Natural killer cell (primary cell): ENCODE measurements around the gene KTI12. TPM values are rescaled to one million over a fixed set of nuclear protein-coding genes. Genes with fewer than 3 reads are reported as not detected.

Experiments
- ATAC-seq, 3 donors: fragments of 150-1000 bp in 2 of 3; fragments of 200-7000 bp in 1 of 3; cut with Tn5 transposase; 1 replicate in 1 of 3; 2 replicates in 2 of 3; pipeline ENCODE4 v1.10.0; 2021; ENCODE audit warnings: mild to moderate bottlenecking in 2 of 3, moderate library complexity in 2 of 3
- DNase-seq, 2 donors: peaks; one replicate each; pipeline versions ENCODE4 v3.0.0 to v3.0.0-alpha.2; 2013 to 2021; ENCODE audit warnings: mixed read lengths in 1 of 2
- H3K27ac ChIP-seq: one replicate; pipeline ENCODE4 v1.5.1; 2013; ENCODE audit warnings: mild to moderate bottlenecking, low read length
- H3K27me3 ChIP-seq: one replicate; pipeline ENCODE4 v1.6.1; 2013; ENCODE audit warnings: low read length; ENCODE audit not compliant: control insufficient read depth, insufficient read depth
- H3K36me3 ChIP-seq: one replicate; pipeline ENCODE4 v1.6.1; 2013; ENCODE audit warnings: low read length; ENCODE audit not compliant: control insufficient read depth, insufficient read depth
- H3K4me1 ChIP-seq: one replicate; pipeline ENCODE4 v1.6.1; 2013; ENCODE audit warnings: low read length; ENCODE audit not compliant: control insufficient read depth, insufficient read depth
- H3K4me3 ChIP-seq: one replicate; pipeline ENCODE4 v1.5.1; 2013; ENCODE audit warnings: low read length
- H3K9me3 ChIP-seq: one replicate; pipeline ENCODE4 v1.6.1; 2013; ENCODE audit warnings: low read length; ENCODE audit not compliant: control insufficient read depth, insufficient read depth
- H3K27ac Mint-ChIP-seq, 2 donors: one replicate each; pipeline ENCODE4 v1.8.0; 2022; ENCODE audit warnings: mild to moderate bottlenecking in 2 of 2, mixed read lengths in 2 of 2, moderate library complexity in 1 of 2
- H3K27me3 Mint-ChIP-seq, 2 donors: one replicate each; pipeline ENCODE4 v1.8.0; 2022; ENCODE audit warnings: low read depth in 2 of 2, mixed read lengths in 2 of 2
- H3K36me3 Mint-ChIP-seq: one replicate; pipeline ENCODE4 v1.8.0; 2022; ENCODE audit warnings: mixed read lengths
- H3K4me1 Mint-ChIP-seq, 2 donors: one replicate each; pipeline ENCODE4 v1.8.0; 2022; ENCODE audit warnings: mixed read lengths in 2 of 2
- H3K4me3 Mint-ChIP-seq: one replicate; pipeline ENCODE4 v1.8.0; 2022; ENCODE audit warnings: mild to moderate bottlenecking, moderate library complexity, mixed read lengths
- H3K9me3 Mint-ChIP-seq, 2 donors: one replicate each; pipeline ENCODE4 v1.8.0; 2022; ENCODE audit warnings: mixed read lengths in 2 of 2
- CTCF ChIP-seq: fragments of 200-600 bp; IDR thresholded peaks from one replicate; pipeline ENCODE4 v1.8.0; 2022; ENCODE audit warnings: antibody characterized with exemption
- WGBS: methylation state at CpG from one replicate; pipeline ENCODE4 v1.1.7; 2013; ENCODE audit warnings: missing lambda C conversion rate; ENCODE audit not compliant: insufficient coverage; 5-methylcytosine and 5-hydroxymethylcytosine counted together
- intact Hi-C: fragments of 100-400 bp; cut with micrococcal nuclease; formaldehyde crosslinking; loops from one replicate; pipeline ENCODE4 v1.14.2; 2022
- total RNA-seq, 4 donors: library from RNA; stranded (reverse); fragments of 120-200 nt in 1 of 4; gene quantifications; one replicate each; pipeline versions ENCODE4 v1.2.3 to v1.2.4, GENCODE V29; 2013 to 2022

The KTI12 gene
- total RNA-seq, 3 donors from 2014 or later (not counting 1 experiment from before 2014, with no cell fraction given), result 12.6 to 13.8 (median 13.2) TPM

- peaks cover 41 to 48% of the 10 kb centered on the region in 2 donors for H3K4me1 Mint-ChIP-seq
- no peak for ATAC-seq
- H3K4me1 ChIP-seq, result peaks cover 9% of the 10 kb centered on the region
- DNase-seq, result no peak
- no peaks in the 10 kb centered on the region for H3K27me3 ChIP-seq
- no peaks in the 10 kb centered on the region for H3K9me3 ChIP-seq
- H3K4me3 Mint-ChIP-seq, result no peak overlapping the region
- intact Hi-C loops, result no loop called here
- H3K27ac Mint-ChIP-seq, result no peak overlapping the region
- peaks cover 24% of the 10 kb centered on the region for H3K36me3 ChIP-seq
- H3K4me3 ChIP-seq, result no peak overlapping the region
- H3K27me3 Mint-ChIP-seq, result no peaks in the 10 kb centered on the region
- TF ChIP-seq CTCF, result no peak
- H3K27ac ChIP-seq, result no peak overlapping the region
- H3K36me3 Mint-ChIP-seq, result no peaks in the 10 kb centered on the region
- no peaks in the 10 kb centered on the region for H3K9me3 Mint-ChIP-seq
Measured at GRCh38 chr1:52059321-52059720, 25.7 kb upstream of the KTI12 start.

GRCh38 chr1:52057876-52058415 lies 24.3 kb upstream of the KTI12 start:
- Mint-ChIP-seq H3K4me3 (peak overlapping the region; percentile 92), H3K4me1 (peaks cover 50% of the 10 kb centered on the region in 2 donors), H3K27me3 (no peaks in the 10 kb centered on the region), H3K27ac (peak overlapping the region; percentile 92 to 95), H3K9me3 (no peaks in the 10 kb centered on the region), H3K36me3 (no peaks in the 10 kb centered on the region)
- Histone ChIP-seq H3K9me3 (no peaks in the 10 kb centered on the region), H3K4me3 (no peak overlapping the region), H3K27me3 (no peaks in the 10 kb centered on the region), H3K27ac (no peak overlapping the region), H3K36me3 (peaks cover 18% of the 10 kb centered on the region), H3K4me1 (peaks cover 12% of the 10 kb centered on the region)
- ATAC-seq, result no peak
- intact Hi-C loops, result no loop called here
- DNase-seq, result no peak
- WGBS, result 60% methylated on average over 1 of the region's 1 CpG
- TF ChIP-seq CTCF, result no peak

GRCh38 chr1:52057255-52057654 lies 23.6 kb upstream of the KTI12 start:
- Mint-ChIP-seq H3K36me3 (no peaks in the 10 kb centered on the region), H3K27ac (peak overlapping the region; percentile 92 to 95)
- intact Hi-C loops, result no loop called here

More at GRCh38 chr1:52057255-52057654, 23.6 kb upstream of the KTI12 start:
- Histone ChIP-seq H3K4me3 (peak overlapping the region; percentile 93), H3K9me3 (no peaks in the 10 kb centered on the region), H3K27ac (peak overlapping the region; percentile 85), H3K4me1 (peaks cover 12% of the 10 kb centered on the region), H3K27me3 (no peaks in the 10 kb centered on the region), H3K36me3 (peaks cover 14% of the 10 kb centered on the region)
- peaks cover 53 to 54% of the 10 kb centered on the region in 2 donors for H3K4me1 Mint-ChIP-seq
- H3K27me3 Mint-ChIP-seq, result no peaks in the 10 kb centered on the region
- WGBS, result 25% methylated on average over 1 of the region's 1 CpG
- H3K9me3 Mint-ChIP-seq, result no peaks in the 10 kb centered on the region
- TF ChIP-seq CTCF, result no peak
- peak overlapping the region; percentile 92 for H3K4me3 Mint-ChIP-seq
- DNase-seq (peak in 1 of 2 donors; percentile 5), ATAC-seq (no peak)
